Erythroblast (primary cell): ENCODE data around the gene IL22.

ENCODE experiments used
- GATA1 ChIP-seq: IDR thresholded peaks from 2 replicates; pipeline ENCODE4 v1.6.1; 2011; ENCODE audit warnings: low read depth, mild to moderate bottlenecking, control low read depth, low read length, moderate library complexity
- POLR2A ChIP-seq: IDR thresholded peaks from 2 replicates; pipeline ENCODE4 v1.6.1; 2011; ENCODE audit warnings: mild to moderate bottlenecking, low read length

- TF ChIP-seq POLR2A (no peak), GATA1 (no peak)
These were observed 49.9 kb downstream of the IL22 start for GRCh38 chr12:68203460-68203875.
